ENCODE data around the gene PGC.

The PGC gene

DNA sequence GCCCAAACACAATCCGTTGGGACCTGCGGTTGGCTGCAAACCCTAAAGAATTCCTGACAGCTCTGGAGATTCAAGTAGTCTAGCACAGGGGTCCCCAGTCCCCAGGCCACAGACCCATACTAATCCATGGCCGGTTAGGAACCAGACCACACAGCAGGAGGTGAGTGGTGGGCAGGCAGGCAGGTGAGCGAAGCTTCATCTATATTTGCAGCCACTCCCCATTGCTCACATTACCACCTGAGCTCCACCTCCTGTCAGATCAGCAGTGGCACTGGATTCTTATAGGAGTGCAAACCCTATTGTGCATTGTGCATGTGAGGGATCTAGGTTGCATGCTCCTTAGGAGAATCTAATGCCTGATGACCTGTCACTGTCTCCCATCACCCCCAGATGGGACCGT lies 28.4 kb downstream of the PGC start:
- no peak overlapping the region for H3K9ac ChIP-seq (ENCODE audit: low read depth, low read length)
- H3K4me1 ChIP-seq (ENCODE audit: control insufficient read depth, insufficient read depth, low read length) = peaks cover 10% of the 10 kb centered on the region
- H3K36me3 ChIP-seq (ENCODE audit: control insufficient read depth, insufficient read depth, low read length) = no peaks in the 10 kb centered on the region
- no peaks in the 10 kb centered on the region for H3K9me3 ChIP-seq (ENCODE audit: control insufficient read depth, insufficient read depth, low read length)
- no peaks in the 10 kb centered on the region for H3K27me3 ChIP-seq (ENCODE audit: control insufficient read depth, insufficient read depth, low read length)
- H3K27ac ChIP-seq (ENCODE audit: low read depth, low read length) = no peak overlapping the region
- H3K4me3 ChIP-seq (ENCODE audit: low read depth, low read length) = no peak overlapping the region

DNA sequence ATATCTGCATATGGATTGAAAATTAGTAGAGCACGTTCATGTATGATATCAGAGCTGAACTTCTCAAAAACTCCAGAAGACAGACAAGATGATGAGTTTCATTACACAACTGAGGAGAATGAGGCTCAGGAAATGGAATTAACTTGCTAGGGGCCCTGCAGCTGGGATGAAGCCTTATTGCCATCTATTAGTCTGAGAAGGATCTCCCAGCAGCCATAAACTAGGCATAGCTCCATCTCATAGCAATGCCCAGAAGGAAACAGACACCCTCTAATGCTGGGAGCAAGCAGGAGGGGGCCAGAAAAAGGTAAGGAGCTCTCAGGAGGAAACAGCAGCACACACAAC lies 29.8 kb downstream of the PGC start:
- Histone ChIP-seq H3K9me3 (ENCODE audit: control insufficient read depth, insufficient read depth, low read length) (no peaks in the 10 kb centered on the region), H3K9ac (ENCODE audit: low read depth, low read length) (no peak overlapping the region), H3K36me3 (ENCODE audit: control insufficient read depth, insufficient read depth, low read length) (no peaks in the 10 kb centered on the region), H3K27ac (ENCODE audit: low read depth, low read length) (no peak overlapping the region), H3K4me1 (ENCODE audit: control insufficient read depth, insufficient read depth, low read length) (0 out of 2 replicates have a peak, but pooled peaks cover 4% of the 10 kb centered on the region), H3K27me3 (ENCODE audit: control insufficient read depth, insufficient read depth, low read length) (no peaks in the 10 kb centered on the region), H3K4me3 (ENCODE audit: low read depth, low read length) (no peak overlapping the region)

DNA sequence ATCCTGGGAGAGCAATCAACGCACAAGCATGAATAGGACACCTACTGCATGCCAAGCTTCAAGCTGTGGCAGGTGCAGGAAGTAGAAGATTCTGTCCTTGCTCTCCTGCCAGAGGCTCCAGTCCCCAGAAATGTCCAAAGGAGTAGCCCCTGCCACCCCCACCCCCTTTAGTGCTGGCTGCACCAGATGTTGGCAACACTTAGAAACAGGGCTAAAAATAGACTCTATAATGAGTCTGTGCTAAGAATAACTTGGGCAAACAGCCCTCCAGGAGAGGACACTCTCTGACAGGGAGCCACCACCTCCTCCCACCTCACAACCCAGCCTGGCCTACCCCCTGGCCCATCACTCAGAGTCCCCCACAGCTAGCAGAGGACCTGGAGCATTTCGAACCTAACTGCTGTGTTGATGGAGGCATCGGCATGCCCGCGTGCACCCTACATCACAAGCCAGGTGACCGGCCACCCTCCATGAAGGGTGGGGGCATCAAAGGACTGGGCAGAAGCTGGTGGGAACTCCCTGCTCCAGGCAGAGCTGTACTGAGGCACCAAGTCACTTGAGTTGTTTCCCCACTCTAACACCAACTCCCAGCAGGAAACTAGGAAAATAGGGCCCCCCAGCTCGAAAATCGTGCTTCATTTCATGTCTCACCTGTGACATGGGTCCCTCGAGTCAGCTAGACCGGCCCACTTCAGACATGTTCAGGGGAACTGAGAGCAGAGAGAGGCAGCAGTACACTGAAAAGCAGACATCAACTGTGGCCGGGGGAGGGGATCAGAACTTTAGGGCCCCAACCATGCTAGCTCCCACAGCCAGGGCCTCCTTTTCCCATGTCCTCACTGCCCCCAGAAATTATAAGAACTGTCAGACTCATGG lies 30.4 kb downstream of the PGC start:
- Histone ChIP-seq H3K27me3 (ENCODE audit: control insufficient read depth, insufficient read depth, low read length) (no peaks in the 10 kb centered on the region), H3K4me3 (ENCODE audit: low read depth, low read length) (no peak overlapping the region), H3K9me3 (ENCODE audit: control insufficient read depth, insufficient read depth, low read length) (no peaks in the 10 kb centered on the region), H3K9ac (ENCODE audit: low read depth, low read length) (no peak overlapping the region), H3K27ac (ENCODE audit: low read depth, low read length) (no peak overlapping the region), H3K36me3 (ENCODE audit: control insufficient read depth, insufficient read depth, low read length) (no peaks in the 10 kb centered on the region), H3K4me1 (ENCODE audit: control insufficient read depth, insufficient read depth, low read length) (0 out of 2 replicates have a peak, but pooled peaks cover 4% of the 10 kb centered on the region)

DNA sequence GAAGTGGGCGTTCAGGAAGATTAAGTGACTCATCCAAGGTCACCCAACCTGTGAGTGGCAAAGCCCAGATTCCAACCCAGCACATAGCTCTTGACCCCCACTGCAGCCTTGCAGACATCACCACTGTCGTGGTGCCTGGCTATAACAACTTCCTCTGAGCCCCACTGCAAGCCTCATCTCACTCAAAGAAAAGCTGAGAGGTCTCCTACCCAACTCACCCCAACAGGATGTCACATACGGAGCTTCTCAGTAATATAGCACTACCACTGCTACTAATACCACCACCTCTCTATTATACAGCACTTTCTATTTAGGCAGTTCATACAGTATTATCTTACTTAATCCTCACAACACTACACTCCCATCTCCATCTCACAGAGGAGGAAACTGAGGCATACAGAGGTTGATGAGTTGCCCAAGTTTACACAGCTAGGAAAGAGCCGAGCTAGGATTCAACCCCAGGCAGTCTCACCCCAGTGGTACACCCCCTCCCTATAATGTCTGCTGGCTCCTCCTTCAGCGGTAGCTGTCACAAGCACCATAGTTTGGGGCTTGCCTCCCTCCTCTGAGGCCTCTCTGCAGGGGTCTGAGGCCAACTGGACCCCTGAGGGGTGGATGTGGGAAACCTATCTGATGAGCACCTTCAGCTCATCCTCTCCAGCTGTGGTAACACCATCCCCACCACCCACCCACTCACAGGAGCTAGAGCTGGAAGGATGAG lies 31.2 kb downstream of the PGC start:
- H3K4me3 ChIP-seq (ENCODE audit: low read depth, low read length) = no peak overlapping the region
- 0 out of 2 replicates have a peak, but pooled peaks cover 4% of the 10 kb centered on the region for H3K4me1 ChIP-seq (ENCODE audit: control insufficient read depth, insufficient read depth, low read length)
- H3K36me3 ChIP-seq (ENCODE audit: control insufficient read depth, insufficient read depth, low read length) = no peaks in the 10 kb centered on the region
- H3K9me3 ChIP-seq (ENCODE audit: control insufficient read depth, insufficient read depth, low read length) = no peaks in the 10 kb centered on the region
- H3K9ac ChIP-seq (ENCODE audit: low read depth, low read length) = no peak overlapping the region
- no peak overlapping the region for H3K27ac ChIP-seq (ENCODE audit: low read depth, low read length)
- no peaks in the 10 kb centered on the region for H3K27me3 ChIP-seq (ENCODE audit: control insufficient read depth, insufficient read depth, low read length)

DNA sequence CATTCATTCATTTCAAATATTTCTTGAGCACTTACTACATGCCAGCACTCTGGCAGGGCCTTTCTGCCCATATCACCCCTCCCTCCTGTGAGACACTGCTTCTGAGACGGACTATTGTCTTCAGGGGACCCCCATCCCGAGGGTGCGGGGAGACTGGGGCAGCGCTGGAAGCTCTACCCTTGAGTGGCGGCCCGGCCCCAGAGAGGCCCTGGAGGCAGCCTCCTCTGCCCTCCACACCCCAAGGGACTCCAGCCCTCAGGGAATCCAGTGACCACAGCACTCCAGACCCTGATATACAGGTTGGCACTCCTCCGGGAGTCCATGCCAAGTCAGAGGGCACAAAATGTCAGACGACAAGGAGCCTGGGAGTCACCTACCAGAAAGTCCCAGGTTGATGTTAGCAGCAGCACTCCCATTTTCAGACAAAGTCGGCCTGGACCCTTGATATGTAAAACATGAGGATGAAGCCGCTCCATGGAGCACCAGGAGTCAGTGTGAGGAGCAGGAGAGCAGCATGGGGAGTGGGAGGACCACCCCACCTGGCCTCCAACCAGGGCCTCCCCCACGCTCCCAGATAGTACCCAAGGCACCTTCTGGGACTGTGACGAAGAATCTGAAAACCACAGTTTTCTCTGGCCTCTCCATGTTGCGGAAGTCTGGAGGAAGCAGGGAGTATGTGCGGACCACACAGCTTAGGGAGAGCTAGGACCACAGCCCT lies 32.5 kb downstream of the PGC start:
- H3K9me3 ChIP-seq (ENCODE audit: control insufficient read depth, insufficient read depth, low read length) = no peaks in the 10 kb centered on the region
- no peak overlapping the region for H3K9ac ChIP-seq (ENCODE audit: low read depth, low read length)
- no peak overlapping the region for H3K27ac ChIP-seq (ENCODE audit: low read depth, low read length)
- no peaks in the 10 kb centered on the region for H3K27me3 ChIP-seq (ENCODE audit: control insufficient read depth, insufficient read depth, low read length)
- 0 out of 2 replicates have a peak, but pooled peaks cover 4% of the 10 kb centered on the region for H3K4me1 ChIP-seq (ENCODE audit: control insufficient read depth, insufficient read depth, low read length)
- H3K4me3 ChIP-seq (ENCODE audit: low read depth, low read length) = no peak overlapping the region
- no peaks in the 10 kb centered on the region for H3K36me3 ChIP-seq (ENCODE audit: control insufficient read depth, insufficient read depth, low read length)

DNA sequence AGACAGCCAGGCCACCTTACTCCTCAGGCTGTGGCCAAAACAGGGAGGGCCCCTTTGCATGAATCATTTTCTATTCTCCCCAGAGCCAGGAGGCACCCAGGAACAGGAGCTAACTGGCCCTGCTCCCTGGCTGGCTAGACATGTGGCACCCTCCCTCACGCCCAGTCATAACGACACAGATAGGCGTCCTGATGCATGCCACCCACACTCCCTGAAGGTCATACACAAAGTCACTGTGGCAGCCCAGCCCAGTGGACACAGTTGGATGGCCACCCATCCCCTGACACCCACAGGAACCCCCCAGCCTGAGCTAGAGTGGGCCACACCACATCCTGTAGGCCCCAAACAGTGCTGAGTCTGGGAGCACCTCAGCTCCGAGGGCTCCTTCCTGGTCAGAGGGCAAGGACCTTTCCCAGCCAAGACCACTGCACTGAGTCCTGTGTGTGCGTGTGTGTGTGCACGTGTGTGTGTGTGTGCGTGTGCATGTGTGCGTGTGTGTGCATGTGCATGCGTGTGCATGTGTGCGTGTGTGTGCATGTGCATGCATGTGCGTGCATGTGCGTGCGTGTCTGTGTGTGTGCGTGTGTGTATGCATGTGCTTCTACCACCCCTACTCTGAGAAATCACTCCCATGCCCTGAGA lies 33.4 kb downstream of the PGC start:
- Histone ChIP-seq H3K36me3 (ENCODE audit: control insufficient read depth, insufficient read depth, low read length) (no peaks in the 10 kb centered on the region), H3K27ac (ENCODE audit: low read depth, low read length) (no peak overlapping the region), H3K27me3 (ENCODE audit: control insufficient read depth, insufficient read depth, low read length) (no peaks in the 10 kb centered on the region), H3K4me3 (ENCODE audit: low read depth, low read length) (no peak overlapping the region), H3K4me1 (ENCODE audit: control insufficient read depth, insufficient read depth, low read length) (0 out of 2 replicates have a peak, but pooled peaks cover 4% of the 10 kb centered on the region), H3K9ac (ENCODE audit: low read depth, low read length) (no peak overlapping the region), H3K9me3 (ENCODE audit: control insufficient read depth, insufficient read depth, low read length) (no peaks in the 10 kb centered on the region)

DNA sequence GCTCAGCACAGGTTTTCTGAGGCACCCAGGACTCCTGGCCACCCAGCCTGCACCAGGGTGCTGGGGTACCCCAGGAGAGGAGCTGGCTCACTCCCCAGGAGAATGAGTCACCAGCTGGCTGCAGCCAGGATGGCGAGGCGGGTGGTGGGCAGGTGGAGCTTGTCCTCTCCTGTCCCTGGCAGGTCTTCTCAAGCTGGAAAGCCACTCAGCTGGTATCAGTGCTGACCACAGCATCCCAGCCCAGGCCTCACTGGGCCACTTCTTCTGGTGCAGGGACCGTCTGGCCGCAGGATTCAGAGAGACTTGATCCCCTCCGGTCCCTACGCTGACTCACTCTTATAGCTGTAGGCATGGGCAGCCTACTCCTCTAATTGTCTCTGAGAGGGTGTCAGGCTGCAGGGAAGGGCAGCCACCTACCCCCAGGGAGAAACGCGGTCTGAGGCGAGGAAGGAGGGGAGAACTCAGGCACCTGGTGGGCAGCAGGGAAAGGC lies 34.0 kb downstream of the PGC start:
- Histone ChIP-seq H3K36me3 (ENCODE audit: control insufficient read depth, insufficient read depth, low read length) (no peaks in the 10 kb centered on the region), H3K9me3 (ENCODE audit: control insufficient read depth, insufficient read depth, low read length) (no peaks in the 10 kb centered on the region), H3K4me1 (ENCODE audit: control insufficient read depth, insufficient read depth, low read length) (0 out of 2 replicates have a peak, but pooled peaks cover 4% of the 10 kb centered on the region), H3K4me3 (ENCODE audit: low read depth, low read length) (no peak overlapping the region), H3K27me3 (ENCODE audit: control insufficient read depth, insufficient read depth, low read length) (no peaks in the 10 kb centered on the region), H3K27ac (ENCODE audit: low read depth, low read length) (no peak overlapping the region), H3K9ac (ENCODE audit: low read depth, low read length) (no peak overlapping the region)

DNA sequence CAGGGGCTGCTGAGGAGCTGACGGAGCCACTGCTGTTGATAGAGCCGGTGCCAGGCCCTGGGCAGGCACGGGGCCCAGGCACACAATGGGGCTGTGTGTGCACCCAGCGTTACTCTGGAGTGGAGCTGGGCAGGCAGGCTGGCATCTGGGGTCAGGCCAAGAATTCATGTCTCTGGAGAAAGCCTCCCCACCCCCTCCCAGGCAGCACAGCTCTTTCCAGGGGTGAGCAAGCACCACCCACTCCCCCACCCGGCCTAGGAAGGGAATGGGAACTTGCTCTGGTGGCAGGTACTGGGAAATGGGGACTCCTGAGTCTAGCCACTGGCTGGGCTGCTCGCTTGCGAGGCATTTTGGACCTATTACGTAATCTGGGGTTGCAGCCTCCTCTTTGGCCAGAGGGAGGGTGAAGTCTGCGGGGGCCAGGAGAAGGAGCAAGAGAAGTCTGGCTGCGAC lies 34.5 kb downstream of the PGC start:
- Histone ChIP-seq H3K9ac (ENCODE audit: low read depth, low read length) (no peak overlapping the region), H3K4me1 (ENCODE audit: control insufficient read depth, insufficient read depth, low read length) (0 out of 2 replicates have a peak, but pooled peaks cover 4% of the 10 kb centered on the region), H3K4me3 (ENCODE audit: low read depth, low read length) (no peak overlapping the region), H3K9me3 (ENCODE audit: control insufficient read depth, insufficient read depth, low read length) (no peaks in the 10 kb centered on the region), H3K27ac (ENCODE audit: low read depth, low read length) (no peak overlapping the region), H3K27me3 (ENCODE audit: control insufficient read depth, insufficient read depth, low read length) (no peaks in the 10 kb centered on the region), H3K36me3 (ENCODE audit: control insufficient read depth, insufficient read depth, low read length) (no peaks in the 10 kb centered on the region)

DNA sequence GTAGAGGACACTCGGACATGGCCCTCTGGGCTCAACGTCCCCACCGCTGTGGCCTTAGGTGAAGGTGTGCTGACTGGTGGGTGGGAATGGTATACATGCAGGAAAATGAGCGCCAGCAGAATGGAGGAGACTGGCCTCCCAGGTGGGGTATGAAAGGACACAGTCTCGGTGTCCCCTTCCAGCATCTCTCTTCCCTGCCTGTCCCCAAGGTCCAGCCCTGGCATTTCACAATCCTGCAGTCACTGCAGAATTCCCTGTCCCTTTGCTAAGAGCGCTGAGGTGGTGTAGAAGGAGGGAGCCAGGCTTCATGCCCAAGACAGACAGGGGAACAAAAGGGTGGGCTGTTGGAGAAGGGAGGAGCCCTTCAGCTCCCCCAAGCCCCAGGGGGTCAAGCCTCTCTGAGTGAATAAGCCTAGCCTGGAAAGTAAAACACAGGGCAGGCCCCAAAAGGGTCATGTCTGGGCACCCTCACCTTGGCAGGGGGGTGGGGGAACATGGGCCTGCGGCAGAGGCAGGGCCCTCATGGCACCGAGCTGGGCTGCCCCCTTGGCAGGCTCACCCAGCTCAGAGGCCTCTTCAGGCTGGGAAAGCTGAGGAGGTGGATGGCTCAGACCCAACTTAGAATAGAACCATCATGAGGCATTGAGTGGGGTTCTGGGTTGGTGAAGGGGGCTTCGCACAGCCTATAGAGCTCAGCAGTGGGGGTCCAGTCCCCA lies 35.7 kb downstream of the PGC start:
- Histone ChIP-seq H3K27ac (ENCODE audit: low read depth, low read length) (no peak overlapping the region), H3K9me3 (ENCODE audit: control insufficient read depth, insufficient read depth, low read length) (no peaks in the 10 kb centered on the region), H3K27me3 (ENCODE audit: control insufficient read depth, insufficient read depth, low read length) (no peaks in the 10 kb centered on the region), H3K9ac (ENCODE audit: low read depth, low read length) (no peak overlapping the region), H3K36me3 (ENCODE audit: control insufficient read depth, insufficient read depth, low read length) (no peaks in the 10 kb centered on the region), H3K4me1 (ENCODE audit: control insufficient read depth, insufficient read depth, low read length) (0 out of 2 replicates have a peak, but pooled peaks cover 4% of the 10 kb centered on the region), H3K4me3 (ENCODE audit: low read depth, low read length) (no peak overlapping the region)

DNA sequence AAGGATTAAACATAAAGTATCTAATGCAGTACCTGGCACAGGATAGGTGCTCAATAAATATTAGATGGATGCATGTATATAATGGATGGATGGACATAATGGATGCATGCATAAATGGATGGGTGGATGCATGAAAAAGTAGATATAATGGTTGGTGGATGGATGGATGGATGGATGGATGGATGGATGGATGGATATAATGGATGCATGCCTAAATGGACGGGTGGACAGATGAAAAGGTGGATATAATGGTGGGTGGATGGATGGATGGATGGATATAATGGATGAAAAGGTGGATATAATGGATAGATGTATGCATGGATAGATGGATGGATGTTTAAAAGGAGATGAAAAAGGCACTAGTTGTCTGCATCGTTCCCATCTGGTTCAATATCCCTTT lies 37.8 kb downstream of the PGC start:
- H3K27ac ChIP-seq (ENCODE audit: low read depth, low read length) = no peak overlapping the region
- H3K9me3 ChIP-seq (ENCODE audit: control insufficient read depth, insufficient read depth, low read length) = no peaks in the 10 kb centered on the region
- H3K4me3 ChIP-seq (ENCODE audit: low read depth, low read length) = no peak overlapping the region
- 0 out of 2 replicates have a peak, but pooled peaks cover 6% of the 10 kb centered on the region for H3K4me1 ChIP-seq (ENCODE audit: control insufficient read depth, insufficient read depth, low read length)
- no peaks in the 10 kb centered on the region for H3K27me3 ChIP-seq (ENCODE audit: control insufficient read depth, insufficient read depth, low read length)
- no peaks in the 10 kb centered on the region for H3K36me3 ChIP-seq (ENCODE audit: control insufficient read depth, insufficient read depth, low read length)
- no peak overlapping the region for H3K9ac ChIP-seq (ENCODE audit: low read depth, low read length)

All from HUES48 (cell line).